Subcutaneous adipose tissue (tissue), 4 donors: Measurements from ENCODE around the gene WIPF3. TPM values are rescaled to one million over a fixed set of nuclear protein-coding genes. Genes with fewer than 3 reads are reported as not detected.

Source experiments
- total RNA-seq, 4 donors: library from RNA; depleted of rRNA; stranded (reverse); fragments of >200 nt; gene quantifications; one replicate each; pipeline ENCODE4 v1.1.0, GENCODE V29; 2016
- TF ChIP-seq, protein P1 (sequence below): fragments of 450-650 bp; IDR thresholded peaks from one replicate; pipeline ENCODE4 v1.5.1; 2016; ENCODE audit warnings: low read depth, mild to moderate bottlenecking, control low read depth, antibody characterized with exemption, moderate library complexity

WIPF3 gene
- total RNA-seq, 4 donors from 2014 or later: 0.17 to 0.65 (median 0.39) TPM

DNA sequence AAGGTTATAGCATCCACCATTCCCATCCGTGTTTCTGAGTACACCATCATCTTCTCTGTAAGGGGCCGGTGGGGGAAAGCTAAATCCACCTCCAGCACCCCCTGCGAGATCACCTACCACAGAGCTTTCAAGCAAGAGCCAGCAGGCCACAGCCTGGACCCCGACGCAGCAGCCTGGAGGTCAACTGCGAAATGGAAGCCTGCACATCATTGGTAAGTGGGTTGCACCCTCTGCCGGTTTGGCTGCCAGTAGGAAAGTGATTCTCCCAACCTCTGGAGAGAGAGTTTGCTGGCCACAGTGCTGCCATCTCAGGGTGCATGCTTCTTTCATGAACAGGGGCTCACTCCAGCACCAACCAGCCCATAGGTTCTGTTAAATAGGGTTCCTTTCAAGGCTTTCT is 81.7 kb downstream of the WIPF3 start:
- TF ChIP-seq, protein P1, sequence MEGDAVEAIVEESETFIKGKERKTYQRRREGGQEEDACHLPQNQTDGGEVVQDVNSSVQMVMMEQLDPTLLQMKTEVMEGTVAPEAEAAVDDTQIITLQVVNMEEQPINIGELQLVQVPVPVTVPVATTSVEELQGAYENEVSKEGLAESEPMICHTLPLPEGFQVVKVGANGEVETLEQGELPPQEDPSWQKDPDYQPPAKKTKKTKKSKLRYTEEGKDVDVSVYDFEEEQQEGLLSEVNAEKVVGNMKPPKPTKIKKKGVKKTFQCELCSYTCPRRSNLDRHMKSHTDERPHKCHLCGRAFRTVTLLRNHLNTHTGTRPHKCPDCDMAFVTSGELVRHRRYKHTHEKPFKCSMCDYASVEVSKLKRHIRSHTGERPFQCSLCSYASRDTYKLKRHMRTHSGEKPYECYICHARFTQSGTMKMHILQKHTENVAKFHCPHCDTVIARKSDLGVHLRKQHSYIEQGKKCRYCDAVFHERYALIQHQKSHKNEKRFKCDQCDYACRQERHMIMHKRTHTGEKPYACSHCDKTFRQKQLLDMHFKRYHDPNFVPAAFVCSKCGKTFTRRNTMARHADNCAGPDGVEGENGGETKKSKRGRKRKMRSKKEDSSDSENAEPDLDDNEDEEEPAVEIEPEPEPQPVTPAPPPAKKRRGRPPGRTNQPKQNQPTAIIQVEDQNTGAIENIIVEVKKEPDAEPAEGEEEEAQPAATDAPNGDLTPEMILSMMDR: no peak

- TF ChIP-seq, protein P1: no peak
Measured at GRCh38 chr7:29889288-29889687, 83.0 kb downstream of the WIPF3 start.

DNA sequence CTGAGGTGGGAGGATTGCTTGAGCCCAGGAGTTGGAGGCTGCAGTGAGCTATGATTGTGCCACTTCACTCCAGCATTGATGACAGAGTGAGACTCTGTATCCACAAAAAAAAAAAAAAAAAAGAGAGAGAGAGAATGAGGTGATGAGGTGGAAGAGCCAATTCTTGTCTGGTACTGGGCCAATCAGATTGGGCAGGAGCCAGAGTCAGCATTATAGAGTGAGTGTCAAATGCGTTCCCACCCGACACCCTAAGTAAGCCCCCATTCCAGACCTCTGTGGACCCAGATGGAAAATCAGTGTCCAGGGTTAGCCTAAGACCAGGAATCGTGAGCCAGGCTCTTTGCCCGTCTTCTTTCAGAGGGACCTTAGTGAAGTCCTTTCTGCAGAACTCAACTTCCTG is 83.9 kb downstream of the WIPF3 start:
- TF ChIP-seq, protein P1: no peak

DNA sequence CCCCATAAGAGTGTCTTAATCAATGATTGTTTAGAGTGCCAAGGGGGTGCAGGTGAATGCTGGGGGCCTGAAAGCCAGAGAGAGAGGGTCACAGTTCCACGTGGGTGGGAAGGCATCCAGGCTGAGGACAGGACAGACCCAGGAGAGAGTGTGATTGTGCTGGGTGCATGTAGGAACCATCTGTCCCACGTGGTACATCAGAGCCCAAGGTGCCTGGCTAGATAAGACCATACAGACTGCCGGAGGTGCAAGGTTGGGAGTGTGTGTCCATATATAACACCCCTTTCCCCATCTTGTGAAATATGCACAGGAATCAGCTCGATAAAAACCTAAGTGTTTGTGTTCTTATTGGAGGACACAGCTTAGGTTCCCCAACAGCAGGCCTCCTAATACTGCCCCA is 85.5 kb downstream of the WIPF3 start:
- TF ChIP-seq, protein P1: no peak

- TF ChIP-seq, protein P1: no peak
Measured at GRCh38 chr7:29892231-29892630, 85.9 kb downstream of the WIPF3 start.

GRCh38 chr7:29893351-29893965 is 87.2 kb downstream of the WIPF3 start:
- TF ChIP-seq, protein P1: no peak

DNA sequence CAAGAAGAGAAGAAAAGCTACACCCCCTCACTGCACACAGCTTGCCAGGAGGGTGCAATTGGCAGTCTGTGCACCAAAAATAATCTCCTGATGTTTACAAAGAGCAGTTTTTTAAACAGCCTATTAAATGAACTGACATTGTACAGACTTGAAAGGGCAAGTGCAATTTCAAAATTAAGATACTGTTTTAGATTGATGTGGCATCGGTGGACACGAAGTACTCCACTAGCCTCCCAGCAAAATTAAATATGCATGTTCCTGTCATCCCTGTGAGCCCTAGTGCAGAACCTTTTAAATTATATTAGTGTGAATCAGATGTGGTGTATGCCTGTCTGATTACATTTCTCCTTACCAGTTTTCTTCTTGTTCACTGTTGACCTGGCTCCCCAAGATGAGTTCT is 87.9 kb downstream of the WIPF3 start:
- TF ChIP-seq, protein P1: no peak
